SW480 (cell line): ENCODE results near the gene SETD1A.
A peak's percentile ranks its signal among the peaks of the same experiment; 100 is the strongest.

ENCODE experiments used
- DNase-seq: peaks from one replicate; pipeline ENCODE4 v3.0.0-alpha.2; 2016; ENCODE audit warnings: low spot score

Gene SETD1A

GRCh38 chr16:30957456-30958174 is at the start of gene SETD1A:
Gene SETD1A, plus strand, starts transcription at chr16:30957754. Its CDS starts 978 bp downstream, at chr16:30958732.
- peak; percentile 92 for DNase-seq

DNA sequence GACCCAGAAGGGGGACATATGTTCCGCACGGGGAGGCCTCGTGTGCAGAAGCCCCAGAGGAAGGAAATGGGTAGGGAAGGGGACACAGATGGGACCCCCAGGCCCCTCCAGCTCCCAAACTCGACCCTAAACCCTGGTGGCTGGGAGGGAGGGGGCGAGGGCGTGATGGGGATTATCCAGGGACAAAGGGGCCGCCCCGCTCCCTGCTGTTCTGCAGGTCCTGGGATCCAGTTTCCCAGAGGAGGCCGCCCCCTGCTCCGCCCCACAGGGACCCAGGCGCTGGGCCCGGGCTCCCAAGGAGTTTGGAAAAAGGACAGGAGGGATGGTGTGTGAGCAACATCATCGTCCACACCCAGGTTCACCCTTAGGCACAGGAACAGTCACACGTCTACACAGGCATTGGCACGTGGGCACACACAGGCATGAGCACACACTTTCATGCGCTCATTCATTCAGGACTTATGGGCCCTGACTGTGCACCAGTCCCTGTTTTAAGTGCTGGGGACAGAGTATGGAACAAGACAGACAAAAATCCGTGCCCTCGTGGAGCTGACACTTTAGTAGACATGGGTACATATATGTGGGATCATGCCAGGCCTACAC is 47.0 kb upstream of the SETD1A start:
- DNase-seq, result no peak

GRCh38 chr16:30912794-30913412 is 44.7 kb upstream of the SETD1A start:
- DNase-seq, result no peak

- no peak for DNase-seq
Observed at GRCh38 chr16:30914830-30915229, 42.7 kb upstream of the SETD1A start.

DNA sequence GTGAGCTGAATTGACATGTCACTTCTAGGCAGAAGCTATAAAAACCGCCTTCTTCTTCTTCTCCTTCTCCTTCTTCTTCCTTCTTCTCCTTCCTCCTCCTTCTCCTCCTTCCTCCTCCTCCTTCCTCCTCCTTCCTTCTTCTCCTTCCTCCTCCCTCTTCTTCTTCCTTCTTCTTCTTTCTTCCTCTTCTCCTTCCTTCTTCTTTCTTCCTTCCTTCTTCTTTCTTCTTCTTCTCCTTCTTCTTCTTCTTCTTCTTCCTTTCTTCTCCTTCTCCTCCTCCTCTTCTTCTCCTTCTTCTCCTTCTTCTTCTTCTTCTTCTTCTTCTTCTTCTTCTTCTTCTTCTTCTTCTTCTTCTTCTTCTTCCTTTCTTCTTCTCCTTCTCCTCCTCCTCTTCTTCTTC is 38.9 kb upstream of the SETD1A start:
- no peak for DNase-seq

GRCh38 chr16:30920891-30921290 is 36.7 kb upstream of the SETD1A start:
- no peak for DNase-seq

GRCh38 chr16:30921459-30921747 is 36.2 kb upstream of the SETD1A start:
- DNase-seq, result no peak

GRCh38 chr16:30921748-30922419 is 35.7 kb upstream of the SETD1A start:
- peak; percentile 69 for DNase-seq

GRCh38 chr16:30922420-30922959 is 35.1 kb upstream of the SETD1A start:
- peak; percentile 99 for DNase-seq

- DNase-seq, result peak; percentile 98
Observed at GRCh38 chr16:30922960-30923535, 34.5 kb upstream of the SETD1A start.

- no peak for DNase-seq
Observed at GRCh38 chr16:30923554-30924075, 33.9 kb upstream of the SETD1A start, which contains the start of gene FBXL19. Gene FBXL19, plus strand, starts transcription at chr16:30923572. Its CDS starts 2,183 bp downstream, at chr16:30925755.

DNA sequence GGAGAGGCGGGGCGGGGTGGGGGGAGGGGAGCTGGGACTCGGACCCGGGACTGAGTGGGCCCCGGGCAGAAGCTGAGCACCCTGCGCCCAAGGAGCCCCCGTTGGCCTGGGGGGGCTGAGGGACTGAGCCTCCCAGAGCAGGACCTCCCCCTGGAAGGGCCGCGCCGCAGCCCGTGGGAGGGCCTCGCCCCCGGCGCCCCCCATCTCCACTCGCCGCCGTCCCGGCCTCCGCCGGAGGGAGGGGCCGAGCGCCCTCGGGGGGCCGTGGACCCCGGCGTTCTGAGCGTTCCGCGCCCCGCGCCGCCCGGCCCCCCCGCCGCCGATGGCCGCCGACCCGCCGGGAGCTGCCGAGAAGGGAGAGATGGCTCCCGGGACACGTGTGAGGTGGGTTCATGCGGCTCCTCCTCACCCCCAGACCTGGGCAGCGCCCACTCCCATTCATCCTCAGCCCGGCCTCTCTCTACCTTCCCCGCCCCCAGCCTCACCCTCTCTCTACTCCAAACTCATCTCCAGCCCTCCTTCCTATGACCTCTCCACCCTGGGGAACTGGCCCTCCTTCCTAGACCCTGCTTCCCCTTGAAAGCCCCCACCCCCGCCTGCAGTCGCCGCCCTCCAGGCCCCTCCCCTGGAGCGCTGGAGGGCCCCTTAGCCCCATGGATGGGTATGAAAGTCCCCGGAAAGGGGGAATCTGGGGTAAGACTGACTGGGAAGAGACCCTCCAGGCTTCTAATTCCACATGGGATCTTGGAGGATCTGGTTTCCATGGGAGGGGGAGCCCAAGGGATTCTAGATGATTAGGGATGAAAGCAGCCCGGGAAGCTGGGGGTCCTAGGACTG is 33.3 kb upstream of the SETD1A start:
- no peak for DNase-seq

- no peak for DNase-seq
Observed at GRCh38 chr16:30924913-30925631, 32.5 kb upstream of the SETD1A start.

- DNase-seq, result no peak
Observed at GRCh38 chr16:30925632-30925987, 31.9 kb upstream of the SETD1A start.

DNA sequence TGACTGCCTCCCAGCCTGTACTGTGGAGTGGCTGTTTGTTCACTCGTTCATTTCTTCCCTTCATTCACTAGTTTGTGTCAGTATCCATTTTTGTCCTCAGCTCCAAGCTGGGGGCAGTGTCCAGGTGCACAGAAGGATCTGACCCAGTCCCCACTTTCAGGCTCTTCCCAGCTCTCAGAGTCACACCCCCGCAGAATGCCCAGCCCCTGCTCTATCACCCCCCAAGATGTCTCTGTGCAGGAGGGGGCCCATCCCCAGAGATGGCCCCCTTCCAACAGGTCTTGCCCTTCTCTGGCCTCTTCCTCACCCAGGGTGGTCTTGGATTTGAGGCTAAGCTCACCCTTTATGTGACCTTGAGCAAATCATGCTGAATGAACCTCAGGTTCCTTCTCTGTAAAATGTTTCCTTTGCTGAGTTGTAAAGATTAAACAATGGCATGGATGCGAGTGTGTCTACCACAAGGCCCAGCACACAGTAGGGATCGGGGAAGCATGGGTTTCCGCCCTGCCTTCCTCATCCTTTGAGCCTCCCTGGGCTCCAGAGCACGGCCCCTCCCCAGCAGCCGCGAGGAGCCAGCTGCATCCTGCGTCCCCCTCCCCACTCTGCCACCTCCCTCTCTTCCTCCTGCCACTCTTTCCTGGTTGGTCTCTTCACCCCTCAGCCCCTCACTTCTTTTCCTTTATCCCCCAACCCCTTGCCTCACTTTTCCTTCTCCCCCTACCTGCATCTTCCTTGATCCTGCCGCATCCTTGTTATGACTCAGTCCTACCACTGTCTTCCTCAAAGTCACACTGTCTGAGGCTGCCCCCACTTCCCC is 31.4 kb upstream of the SETD1A start:
- no peak for DNase-seq

DNA sequence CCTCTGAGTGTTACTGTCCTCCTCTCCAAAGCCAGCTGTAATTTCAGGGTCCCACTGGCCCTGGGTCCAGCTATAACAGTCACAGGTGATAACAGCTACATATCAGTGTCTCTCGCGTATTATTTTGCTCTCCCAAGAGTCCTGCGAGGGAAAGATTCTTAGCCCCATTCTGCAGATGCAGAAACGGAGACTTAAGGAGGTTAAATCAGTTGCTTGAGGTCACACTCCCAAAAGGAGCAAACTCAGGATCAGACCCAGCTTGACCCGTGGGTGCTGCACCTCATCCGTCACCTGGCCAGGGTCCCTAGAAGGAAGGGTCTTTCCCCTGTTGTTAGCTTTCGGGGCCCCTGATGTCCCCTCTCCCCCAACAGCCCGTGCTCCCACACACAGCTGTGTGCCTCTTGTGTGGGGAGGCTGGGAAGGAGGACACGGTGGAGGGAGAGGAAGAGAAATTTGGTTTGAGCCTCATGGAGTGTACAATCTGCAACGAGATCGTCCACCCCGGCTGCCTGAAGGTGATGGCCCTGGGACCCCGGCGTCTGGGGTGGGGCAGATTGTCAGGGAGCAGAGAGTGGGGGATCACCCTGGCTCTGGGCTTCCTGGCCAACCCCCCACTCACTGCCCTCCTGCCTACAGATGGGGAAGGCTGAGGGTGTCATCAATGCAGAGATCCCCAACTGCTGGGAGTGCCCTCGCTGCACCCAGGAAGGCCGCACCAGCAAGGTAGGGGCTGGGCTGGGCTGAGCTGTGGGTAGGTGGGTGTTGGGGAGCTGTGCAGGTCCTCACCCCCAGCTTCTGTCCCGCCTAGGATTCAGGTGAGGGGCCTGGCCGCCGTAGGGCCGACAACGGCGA is 30.4 kb upstream of the SETD1A start:
- no peak for DNase-seq

GRCh38 chr16:30927789-30928378 is 29.7 kb upstream of the SETD1A start:
- peak; percentile 48 for DNase-seq

DNA sequence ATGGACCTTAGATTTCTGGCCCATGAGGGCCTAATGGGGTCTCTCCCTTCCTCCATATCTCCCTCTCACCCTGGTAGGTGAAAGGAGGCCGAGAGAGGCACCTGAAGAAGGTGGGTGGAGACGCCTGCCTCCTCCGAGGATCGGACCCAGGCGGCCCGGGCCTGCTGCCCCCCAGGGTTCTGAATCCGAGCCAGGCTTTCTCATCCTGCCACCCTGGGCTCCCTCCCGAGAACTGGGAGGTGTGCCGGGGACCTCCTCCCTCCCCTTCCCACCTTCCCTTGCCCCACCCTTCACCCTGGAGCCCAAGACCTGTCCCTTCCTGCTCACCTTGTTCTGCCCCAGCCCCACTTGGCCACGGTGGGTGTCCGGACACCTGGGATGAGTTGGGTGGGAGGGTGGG is 29.2 kb upstream of the SETD1A start:
- DNase-seq, result no peak
